ENCODE data around the gene RGS1.
A peak's percentile ranks its signal among the peaks of the same experiment; 100 is the strongest.

The RGS1 gene

DNA sequence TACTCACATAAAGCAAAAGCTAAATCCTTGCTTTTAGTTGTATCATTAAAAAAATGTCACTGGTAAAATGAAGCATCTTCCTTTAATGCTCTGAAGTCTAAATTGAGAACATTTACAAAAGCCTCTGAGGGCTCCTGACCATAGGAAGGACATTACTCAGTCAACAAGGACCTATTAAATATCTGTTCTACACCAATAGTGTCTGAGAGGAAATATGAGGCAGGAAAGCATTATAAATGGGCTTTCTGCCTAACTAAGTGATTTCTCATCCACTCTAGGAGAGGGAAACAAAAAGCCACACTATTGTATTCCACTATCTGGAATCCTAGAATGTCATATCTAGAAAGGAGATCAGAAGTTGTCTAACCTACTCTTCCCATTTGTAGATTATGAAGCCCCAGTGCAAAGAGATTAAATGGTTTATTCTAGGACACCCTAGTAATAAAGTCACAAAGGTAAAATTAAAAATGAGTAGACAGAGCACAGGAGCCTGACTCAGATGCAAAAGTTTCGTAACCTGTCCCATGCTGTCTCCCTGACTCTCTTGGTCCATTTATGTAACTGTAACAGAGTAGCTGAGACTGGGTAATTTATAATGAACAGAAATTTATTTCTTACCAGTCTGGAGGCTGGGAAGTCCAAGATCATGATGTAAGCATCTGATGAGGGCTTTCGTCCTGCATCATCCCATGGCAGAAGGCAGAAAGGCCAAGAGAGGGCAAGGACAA lies 17.6 kb downstream of the RGS1 start:
- TF ChIP-seq, protein P1, sequence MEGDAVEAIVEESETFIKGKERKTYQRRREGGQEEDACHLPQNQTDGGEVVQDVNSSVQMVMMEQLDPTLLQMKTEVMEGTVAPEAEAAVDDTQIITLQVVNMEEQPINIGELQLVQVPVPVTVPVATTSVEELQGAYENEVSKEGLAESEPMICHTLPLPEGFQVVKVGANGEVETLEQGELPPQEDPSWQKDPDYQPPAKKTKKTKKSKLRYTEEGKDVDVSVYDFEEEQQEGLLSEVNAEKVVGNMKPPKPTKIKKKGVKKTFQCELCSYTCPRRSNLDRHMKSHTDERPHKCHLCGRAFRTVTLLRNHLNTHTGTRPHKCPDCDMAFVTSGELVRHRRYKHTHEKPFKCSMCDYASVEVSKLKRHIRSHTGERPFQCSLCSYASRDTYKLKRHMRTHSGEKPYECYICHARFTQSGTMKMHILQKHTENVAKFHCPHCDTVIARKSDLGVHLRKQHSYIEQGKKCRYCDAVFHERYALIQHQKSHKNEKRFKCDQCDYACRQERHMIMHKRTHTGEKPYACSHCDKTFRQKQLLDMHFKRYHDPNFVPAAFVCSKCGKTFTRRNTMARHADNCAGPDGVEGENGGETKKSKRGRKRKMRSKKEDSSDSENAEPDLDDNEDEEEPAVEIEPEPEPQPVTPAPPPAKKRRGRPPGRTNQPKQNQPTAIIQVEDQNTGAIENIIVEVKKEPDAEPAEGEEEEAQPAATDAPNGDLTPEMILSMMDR (IDR thresholded peaks at IDR 0.05; ENCODE audit: extremely low read depth, insufficient read depth, missing control alignments): no peak
- in situ Hi-C loops (cut with MboI; ENCODE audit: low pct_unique_long_range_greater_than_20kb, low sequenced_read_pairs, unreplicated experiment): no loop called here
- no peak for DNase-seq (ENCODE audit: low spot score)

DNA sequence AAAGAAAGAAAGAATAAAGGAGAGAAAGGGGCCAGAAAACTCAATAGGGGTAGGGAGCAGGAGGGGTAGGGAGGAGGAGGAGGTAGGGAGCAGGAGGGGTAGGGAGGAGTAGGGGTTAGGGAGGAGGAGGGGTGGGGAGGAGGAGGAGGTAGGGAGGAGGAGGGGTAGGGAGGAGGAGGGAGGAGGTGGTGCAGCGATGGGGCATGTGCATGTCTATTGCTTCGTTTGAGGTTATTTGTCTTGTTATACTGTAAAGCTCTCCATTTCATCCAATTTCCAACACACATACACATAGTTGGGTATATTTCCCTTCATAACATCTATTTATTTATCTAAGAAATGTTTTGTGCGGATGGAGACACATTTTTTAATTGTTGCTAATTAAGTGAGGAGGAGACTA lies 19.7 kb downstream of the RGS1 start:
- TF ChIP-seq, protein P1 (IDR thresholded peaks at IDR 0.05; ENCODE audit: extremely low read depth, insufficient read depth, missing control alignments): no peak
- DNase-seq (ENCODE audit: low spot score): no peak
- in situ Hi-C loops (cut with MboI; ENCODE audit: low pct_unique_long_range_greater_than_20kb, low sequenced_read_pairs, unreplicated experiment): no loop called here

DNA sequence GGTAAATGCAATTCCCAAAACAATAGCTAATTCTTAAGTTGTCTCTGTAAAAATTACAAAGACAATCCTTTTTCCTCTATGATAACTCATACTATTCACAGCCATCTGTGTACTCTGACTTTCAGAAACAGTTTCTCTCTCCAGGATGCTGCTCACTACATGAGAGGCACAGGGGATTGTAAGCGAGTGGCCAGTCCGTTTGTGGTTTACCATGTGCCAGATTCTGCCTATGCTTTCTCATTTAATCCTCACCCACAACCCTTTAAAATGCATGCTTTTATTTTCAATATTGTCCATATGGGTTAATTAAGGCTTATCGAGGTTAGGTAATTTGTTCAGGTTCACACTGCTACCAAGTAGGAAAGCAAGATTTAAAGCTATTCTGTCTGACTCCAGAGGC lies 23.0 kb downstream of the RGS1 start:
- DNase-seq (ENCODE audit: low spot score): no peak
- TF ChIP-seq, protein P1 (IDR thresholded peaks at IDR 0.05; ENCODE audit: extremely low read depth, insufficient read depth, missing control alignments): no peak
- in situ Hi-C loops (cut with MboI; ENCODE audit: low pct_unique_long_range_greater_than_20kb, low sequenced_read_pairs, unreplicated experiment): no loop called here

DNA sequence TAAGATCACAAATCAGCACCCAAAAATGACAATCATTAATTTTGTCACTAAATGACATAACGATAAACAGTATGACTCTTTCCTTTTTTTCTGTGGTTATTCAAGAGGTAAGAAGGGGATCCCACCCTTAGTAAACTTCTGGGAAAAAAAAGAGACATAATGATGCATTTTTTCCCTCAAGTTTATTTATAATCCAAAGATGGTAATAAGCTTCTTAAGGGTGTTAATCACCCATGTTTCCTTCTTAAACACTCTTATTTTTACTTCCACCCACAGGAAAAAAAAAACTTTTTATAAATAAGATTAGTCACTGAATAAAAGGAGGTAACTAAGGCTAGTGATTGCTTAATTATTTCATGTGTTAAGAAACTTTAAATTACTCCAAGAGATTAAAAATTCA lies 24.7 kb downstream of the RGS1 start:
- TF ChIP-seq, protein P1 (IDR thresholded peaks at IDR 0.05; ENCODE audit: extremely low read depth, insufficient read depth, missing control alignments): no peak
- DNase-seq (ENCODE audit: low spot score): no peak
- in situ Hi-C loops (cut with MboI; ENCODE audit: low pct_unique_long_range_greater_than_20kb, low sequenced_read_pairs, unreplicated experiment): loop anchor here (5.0 kb wide), 1 partner anchor 123 kb away; no protein-coding TSS in a partner anchor

DNA sequence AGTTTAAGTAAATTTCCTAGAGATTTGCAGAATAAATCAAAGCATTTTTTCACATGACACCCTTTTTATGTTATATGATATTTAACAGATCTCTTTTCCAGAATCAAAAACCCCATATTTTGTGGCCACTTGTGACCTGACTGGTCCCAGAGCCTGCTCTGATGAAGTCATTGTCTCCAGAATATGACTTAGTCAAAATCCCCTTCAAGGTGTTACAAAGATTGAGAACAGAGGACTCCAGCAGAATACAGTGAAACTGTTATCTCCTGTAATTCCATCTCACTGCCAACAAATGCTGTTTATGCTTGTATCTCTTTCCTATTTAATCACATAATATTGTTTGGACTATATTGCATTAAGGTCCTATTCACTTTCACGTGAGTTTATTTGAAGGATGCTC lies 25.6 kb downstream of the RGS1 start:
- TF ChIP-seq, protein P1 (IDR thresholded peaks at IDR 0.05; ENCODE audit: extremely low read depth, insufficient read depth, missing control alignments): no peak
- in situ Hi-C loops (cut with MboI; ENCODE audit: low pct_unique_long_range_greater_than_20kb, low sequenced_read_pairs, unreplicated experiment): loop anchor here (5.0 kb wide), 1 partner anchor 124 kb away; no protein-coding TSS in a partner anchor
- DNase-seq (ENCODE audit: low spot score): peak; percentile 24

DNA sequence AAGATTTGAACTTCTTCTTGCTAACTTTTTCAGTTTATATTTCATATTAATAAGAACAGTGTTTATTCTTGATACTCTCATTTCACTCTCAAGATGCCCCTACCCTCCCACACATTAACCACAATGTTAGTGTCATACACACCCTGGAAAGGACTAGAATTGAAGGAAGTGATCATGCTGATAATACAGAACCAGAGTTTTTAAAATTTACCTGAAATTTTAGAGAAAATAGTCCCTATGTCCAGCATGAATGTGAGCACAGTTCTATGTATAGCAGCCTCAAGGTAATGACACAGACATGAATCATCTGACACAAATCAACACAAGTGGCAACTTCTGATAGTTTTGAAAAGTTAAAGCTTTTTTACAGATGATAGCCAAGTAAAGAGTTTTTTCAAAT lies 26.0 kb downstream of the RGS1 start:
- in situ Hi-C loops (cut with MboI; ENCODE audit: low pct_unique_long_range_greater_than_20kb, low sequenced_read_pairs, unreplicated experiment): loop anchor here (5.0 kb wide), 1 partner anchor 124 kb away; no protein-coding TSS in a partner anchor

More for the DNA sequence above, 26.0 kb downstream of the RGS1 start:
- TF ChIP-seq, protein P1 (IDR thresholded peaks at IDR 0.05; ENCODE audit: extremely low read depth, insufficient read depth, missing control alignments): no peak
- no peak for DNase-seq (ENCODE audit: low spot score)

Measured in GM13977 (cell line).